Heart right ventricle (tissue), 16 donors: Measurements from ENCODE around the gene PCARE. TPM values are rescaled to one million over a fixed set of nuclear protein-coding genes. Genes with fewer than 3 reads are reported as not detected.

Source experiments
- ATAC-seq, 8 donors: fragments of 200-7000 bp; cut with Tn5 transposase; one replicate each; pipeline ENCODE4 v1.9.1; 2020; ENCODE audit warnings: mild to moderate bottlenecking in 8 of 8, moderate library complexity in 8 of 8, moderate number of reproducible peaks in 1 of 8
- DNase-seq, 2 donors: peaks; one replicate each; pipeline ENCODE4 v3.0.0-alpha.2; 2020
- H3K27ac ChIP-seq, 10 donors: fragments of 200-600 bp; sonication (generic) in 2 of 10; one replicate each; pipeline versions ENCODE4 v1.5.0 to v1.8.0; 2020 to 2022; ENCODE audit warnings: mild to moderate bottlenecking in 3 of 10
- H3K27me3 ChIP-seq, 7 donors: fragments of 200-600 bp; one replicate each; pipeline ENCODE4 v1.8.0; 2021 to 2022; ENCODE audit warnings: mild to moderate bottlenecking in 2 of 7
- H3K36me3 ChIP-seq, 9 donors: fragments of 200-600 bp; sonication (generic) in 1 of 9; one replicate each; pipeline versions ENCODE4 v1.5.0 to v1.8.0; 2020 to 2022; ENCODE audit warnings: mild to moderate bottlenecking in 2 of 9
- H3K4me1 ChIP-seq, 9 donors: fragments of 200-600 bp; sonication (generic) in 1 of 9; one replicate each; pipeline versions ENCODE4 v1.5.0 to v1.8.0; 2020 to 2022; ENCODE audit warnings: mild to moderate bottlenecking in 4 of 9
- H3K4me3 ChIP-seq, 10 donors: fragments of 200-600 bp; sonication (generic) in 2 of 10; one replicate each; pipeline versions ENCODE4 v1.5.0 to v1.8.0; 2020 to 2022; ENCODE audit warnings: mild to moderate bottlenecking in 7 of 10, moderate library complexity in 2 of 10
- H3K9me3 ChIP-seq, 11 donors: fragments of 200-600 bp in 10 of 11; sonication (generic) in 2 of 11; one replicate each; pipeline versions ENCODE4 v1.5.0 to v1.8.0; 2013 to 2022; ENCODE audit warnings: mild to moderate bottlenecking in 2 of 11, control low read depth in 1 of 11, moderate library complexity in 1 of 11
- WGBS, 2 donors: extraction: QIAGEN DNeasy Blood & Tissue Kit; methylation state at CpG; one replicate each; pipeline ENCODE4 v1.1.7; 2013; ENCODE audit warnings: inconsistent platforms in 1 of 2; 5-methylcytosine and 5-hydroxymethylcytosine counted together
- intact Hi-C, 10 donors: fragments of 100-400 bp; cut with DNase I; formaldehyde crosslinking; loops; one replicate each; pipeline versions ENCODE4 v1.11.1 to v1.14.2; 2022
- polyA plus RNA-seq, 2 donors: library from polyadenylated mRNA; stranded (reverse); fragments of 200-250 nt; gene quantifications; one replicate each; pipeline ENCODE4 v1.2.3, GENCODE V29; 2013
- total RNA-seq, 10 donors: library from RNA; stranded (reverse); fragmentation: NEBNext Ultra II Directional in 3 of 10; extraction: Animal tissue kit (Norgen Biotek cat#: 25700) in 3 of 10; gene quantifications; one replicate each; pipeline versions ENCODE4 v1.2.1 to v1.2.4, GENCODE V29; 2021 to 2023
- TF ChIP-seq, protein P1 (sequence below), 9 donors: fragments of 200-600 bp; sonication (generic) in 2 of 9; IDR thresholded peaks; one replicate each; pipeline versions ENCODE4 v1.5.0 to v1.8.0; 2021 to 2022; ENCODE audit warnings: antibody characterized with exemption in 9 of 9, mild to moderate bottlenecking in 5 of 9, moderate library complexity in 1 of 9
- donor health status: Arrhythmogenic right ventricular cardiomyopathy.
- donor health status: ischemic (EF 13 %, LVEDD 7.1; RV severe dilation, severe dysfunction).
- donor health status: healthy with polysubstance abuse.
- donor health status: DM: no; HTN: yes; CAD: no.
- donor health status: DM: no; HTN: no; CAD: no.
- donor health status: ischemic (EF 25% LVEDD 6.9; RV normal size, moderate dysfunction).
- donor health status: ischemic (EF 25% LVEDD 5.7; RV mildly dilated, moderate dysfunction).
- donor health status: healthy.
- donor health status: DM: yes; HTN: yes; CAD: no.
- donor health status: Ischemic cardiomyopathy.
- donor health status: ischemic (EF 35%, LVEDD 5.7; RV mildly dilated, moderate dysfunction).
- donor health status: nonischemic (EF 11% LVEDD 7.7; RV severe dilation, severe dysfunction).
- donor health status: DM: yes; HTN: yes; CAD: no.
- donor health status: PGD.
- donor health status: ischemic (EF 29% LVEDD 5.4; RV normal size, mild dysfunction).
- donor health status: nonischemic (EF 23%, LVEDD 6.1; RV moderate dilation, normal function).

PCARE gene
- total and polyA plus RNA-seq, 12 donors: 0.04 to 3.3 (median 1.1) TPM

DNA sequence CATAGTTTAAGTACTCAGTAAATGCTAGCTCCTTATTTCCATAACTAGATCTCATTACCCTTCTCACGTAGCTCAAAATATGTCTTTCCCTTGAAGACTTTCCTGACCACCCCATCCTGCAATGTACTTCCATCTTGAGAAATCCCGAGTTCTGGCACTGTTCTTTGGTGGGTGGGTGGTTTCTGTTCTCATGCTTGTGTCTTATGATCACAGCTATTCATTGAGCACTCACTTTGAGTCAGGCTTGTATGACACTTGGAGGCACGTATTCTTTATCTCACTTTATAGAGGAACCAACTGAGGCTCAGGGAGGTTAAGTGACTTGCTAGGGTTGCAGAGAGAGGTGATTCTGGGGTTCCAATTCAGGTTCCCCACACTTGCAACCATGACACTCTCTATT is 31.9 kb upstream of the PCARE start:
- Histone ChIP-seq H3K27me3 (no peaks in the 10 kb centered on the region), H3K27ac (no peak overlapping the region), H3K4me3 (no peak overlapping the region), H3K9me3 (no peaks in the 10 kb centered on the region), H3K36me3 (no peaks in the 10 kb centered on the region), H3K4me1 (peaks cover 0 to 5% (median 0%) of the 10 kb centered on the region in 9 donors)
- ATAC-seq (no peak), DNase-seq (no peak)
- 85 to 86% methylated on average over 3 of the region's 3 CpGs for WGBS, 2 donors
- TF ChIP-seq, protein P1, sequence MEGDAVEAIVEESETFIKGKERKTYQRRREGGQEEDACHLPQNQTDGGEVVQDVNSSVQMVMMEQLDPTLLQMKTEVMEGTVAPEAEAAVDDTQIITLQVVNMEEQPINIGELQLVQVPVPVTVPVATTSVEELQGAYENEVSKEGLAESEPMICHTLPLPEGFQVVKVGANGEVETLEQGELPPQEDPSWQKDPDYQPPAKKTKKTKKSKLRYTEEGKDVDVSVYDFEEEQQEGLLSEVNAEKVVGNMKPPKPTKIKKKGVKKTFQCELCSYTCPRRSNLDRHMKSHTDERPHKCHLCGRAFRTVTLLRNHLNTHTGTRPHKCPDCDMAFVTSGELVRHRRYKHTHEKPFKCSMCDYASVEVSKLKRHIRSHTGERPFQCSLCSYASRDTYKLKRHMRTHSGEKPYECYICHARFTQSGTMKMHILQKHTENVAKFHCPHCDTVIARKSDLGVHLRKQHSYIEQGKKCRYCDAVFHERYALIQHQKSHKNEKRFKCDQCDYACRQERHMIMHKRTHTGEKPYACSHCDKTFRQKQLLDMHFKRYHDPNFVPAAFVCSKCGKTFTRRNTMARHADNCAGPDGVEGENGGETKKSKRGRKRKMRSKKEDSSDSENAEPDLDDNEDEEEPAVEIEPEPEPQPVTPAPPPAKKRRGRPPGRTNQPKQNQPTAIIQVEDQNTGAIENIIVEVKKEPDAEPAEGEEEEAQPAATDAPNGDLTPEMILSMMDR (IDR thresholded peaks at IDR 0.05): no peak
- intact Hi-C loops: no loop called here

DNA sequence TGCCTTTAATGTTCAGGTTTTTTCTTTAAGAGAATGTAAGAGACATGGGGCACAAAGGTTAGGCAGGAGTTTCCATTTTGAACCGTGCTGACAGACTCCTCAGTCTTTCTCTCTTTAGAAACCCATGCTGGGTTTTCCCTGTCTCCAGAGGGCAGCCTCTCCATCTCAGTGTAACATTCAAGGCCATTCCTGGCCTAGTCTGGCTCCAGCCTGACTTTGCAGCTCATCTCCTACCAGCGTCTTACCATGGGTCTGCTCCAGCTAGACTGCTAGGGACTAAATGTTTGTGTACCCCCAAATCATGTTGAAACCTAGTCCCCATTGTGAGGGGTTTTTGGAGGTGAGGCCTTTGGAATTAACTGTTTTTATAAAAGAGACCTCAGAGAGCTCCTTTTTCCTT is 31.1 kb upstream of the PCARE start:
- intact Hi-C loops: no loop called here
- Histone ChIP-seq H3K4me1 (no peaks in the 10 kb centered on the region), H3K27ac (no peak overlapping the region), H3K27me3 (no peaks in the 10 kb centered on the region), H3K4me3 (no peak overlapping the region), H3K36me3 (no peaks in the 10 kb centered on the region), H3K9me3 (no peaks in the 10 kb centered on the region)
- no peak for DNase-seq
- TF ChIP-seq, protein P1 (IDR thresholded peaks at IDR 0.05): no peak
- no peak for ATAC-seq
- 51 to 66% methylated on average over 2 of the region's 2 CpGs for WGBS, 2 donors

DNA sequence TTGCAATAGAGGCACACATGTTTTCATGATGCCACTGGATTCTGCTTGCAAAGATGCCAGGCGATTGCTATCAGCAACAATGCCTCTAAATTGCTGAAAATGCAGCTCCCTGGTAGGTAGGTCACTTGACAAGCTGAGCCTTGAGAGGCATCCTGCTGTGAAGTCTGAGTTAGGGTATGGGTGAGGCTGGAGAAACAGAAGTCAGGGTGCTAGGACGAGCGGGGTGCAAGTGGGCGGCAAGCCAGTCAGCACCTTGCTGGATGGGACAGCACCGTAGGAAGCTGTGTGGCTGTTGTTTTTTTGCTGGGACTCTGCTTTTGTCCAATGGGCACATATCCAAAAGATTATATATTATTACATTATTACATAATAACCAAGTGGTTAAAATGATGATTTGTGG is 30.4 kb upstream of the PCARE start:
- 81 to 84% methylated on average over 5 of the region's 5 CpGs for WGBS, 2 donors
- no peaks in the 10 kb centered on the region for H3K4me1 ChIP-seq
- TF ChIP-seq, protein P1 (IDR thresholded peaks at IDR 0.05): no peak
- DNase-seq (no peak), ATAC-seq (no peak)
- H3K27me3 ChIP-seq: no peaks in the 10 kb centered on the region
- no peak overlapping the region for H3K4me3 ChIP-seq
- H3K27ac ChIP-seq: no peak overlapping the region
- intact Hi-C loops: no loop called here
- no peaks in the 10 kb centered on the region for H3K36me3 ChIP-seq
- H3K9me3 ChIP-seq: no peaks in the 10 kb centered on the region

DNA sequence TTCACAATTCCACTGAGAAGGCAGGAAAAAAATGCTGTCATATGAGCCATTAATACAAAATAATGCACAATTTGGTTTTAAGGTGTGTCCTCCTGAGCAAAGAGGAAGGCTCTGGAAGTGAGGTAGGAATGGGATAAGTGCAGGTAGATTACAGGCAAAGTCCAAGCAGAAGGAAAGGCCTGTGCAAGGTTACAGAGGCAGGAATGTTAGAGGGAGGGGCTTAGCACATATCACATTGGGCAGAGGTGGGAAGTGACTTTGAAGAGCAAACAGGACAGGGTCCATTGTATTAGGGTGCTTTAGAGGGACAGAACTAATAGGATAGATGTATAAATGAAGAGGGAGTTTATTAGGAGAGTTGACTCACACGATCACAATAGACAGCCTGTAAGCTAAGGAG is 26.2 kb upstream of the PCARE start:
- H3K4me1 ChIP-seq: no peaks in the 10 kb centered on the region
- 91% methylated on average over 1 of the region's 1 CpG for WGBS, 2 donors
- H3K36me3 ChIP-seq: no peaks in the 10 kb centered on the region
- no peak for DNase-seq
- H3K27me3 ChIP-seq: no peaks in the 10 kb centered on the region
- intact Hi-C loops: no loop called here
- TF ChIP-seq, protein P1 (IDR thresholded peaks at IDR 0.05): no peak
- H3K4me3 ChIP-seq: no peak overlapping the region
- H3K9me3 ChIP-seq: no peaks in the 10 kb centered on the region
- ATAC-seq: no peak
- no peak overlapping the region for H3K27ac ChIP-seq

DNA sequence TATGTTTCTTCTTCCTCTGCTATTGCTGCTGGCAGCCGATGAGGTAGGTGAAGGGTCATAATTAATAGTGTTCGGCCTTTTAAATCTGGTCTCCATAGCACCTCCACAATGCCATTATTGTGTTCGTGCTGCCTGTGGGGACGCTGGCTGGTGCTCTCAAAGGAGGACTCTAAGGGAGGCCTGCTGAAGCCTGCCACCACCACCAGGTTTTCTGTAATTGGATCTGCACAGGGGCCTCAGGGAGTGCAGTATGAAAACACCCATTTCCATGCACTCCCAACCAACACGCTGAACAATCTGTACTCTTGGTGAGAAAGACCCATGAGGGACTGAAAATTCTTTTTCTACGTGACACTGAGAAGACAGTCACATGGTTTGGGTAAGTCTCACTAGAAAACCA is 23.2 kb upstream of the PCARE start:
- Histone ChIP-seq H3K9me3 (no peaks in the 10 kb centered on the region), H3K36me3 (no peaks in the 10 kb centered on the region), H3K27me3 (no peaks in the 10 kb centered on the region), H3K4me1 (no peaks in the 10 kb centered on the region), H3K4me3 (no peak overlapping the region), H3K27ac (no peak overlapping the region)
- ATAC-seq: no peak
- intact Hi-C loops: no loop called here
- TF ChIP-seq, protein P1 (IDR thresholded peaks at IDR 0.05): no peak
- WGBS, 2 donors: 70 to 73% methylated on average over 6 of the region's 6 CpGs
- DNase-seq: no peak
